ENCODE measurements around the gene NUP42. TPM values are rescaled to one million over a fixed set of nuclear protein-coding genes. Genes with fewer than 3 reads are reported as not detected.

The NUP42 gene
- total RNA-seq, 1 donor from 2014 or later, result 32.4 TPM

DNA sequence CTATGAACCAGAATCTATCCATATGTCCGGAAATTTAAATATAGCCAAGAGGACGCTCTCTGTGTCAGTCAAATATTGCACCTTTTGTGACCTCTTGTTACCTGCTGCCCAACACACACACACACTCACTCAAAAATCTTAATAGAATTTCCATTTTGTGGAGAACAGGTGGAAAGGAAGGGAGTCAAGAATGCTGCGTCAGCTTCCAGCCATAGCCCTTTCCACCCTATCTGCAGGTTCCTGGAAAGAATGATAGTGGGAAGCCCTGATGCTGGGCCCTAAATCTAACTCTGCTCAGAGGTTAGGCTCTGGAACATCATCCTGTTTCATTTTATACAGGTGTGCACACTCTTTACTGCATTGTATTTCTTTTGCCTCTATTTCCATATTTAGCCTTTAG, 55.2 kb downstream of the NUP42 start:
- no peak overlapping the region for H3K4me3 Mint-ChIP-seq (ENCODE audit: unreplicated experiment)
- no peak for DNase-seq (ENCODE audit: low spot score)
- H3K4me1 Mint-ChIP-seq (ENCODE audit: unreplicated experiment), result peaks cover 10% of the 10 kb centered on the region
- no peaks in the 10 kb centered on the region for H3K36me3 Mint-ChIP-seq (ENCODE audit: low read depth, unreplicated experiment)
- peaks cover 2% of the 10 kb centered on the region for H3K27me3 Mint-ChIP-seq (ENCODE audit: unreplicated experiment)
- no peaks in the 10 kb centered on the region for H3K9me3 Mint-ChIP-seq (ENCODE audit: unreplicated experiment)
- H3K27ac Mint-ChIP-seq (ENCODE audit: unreplicated experiment), result no peak overlapping the region
- TF ChIP-seq, protein P1, sequence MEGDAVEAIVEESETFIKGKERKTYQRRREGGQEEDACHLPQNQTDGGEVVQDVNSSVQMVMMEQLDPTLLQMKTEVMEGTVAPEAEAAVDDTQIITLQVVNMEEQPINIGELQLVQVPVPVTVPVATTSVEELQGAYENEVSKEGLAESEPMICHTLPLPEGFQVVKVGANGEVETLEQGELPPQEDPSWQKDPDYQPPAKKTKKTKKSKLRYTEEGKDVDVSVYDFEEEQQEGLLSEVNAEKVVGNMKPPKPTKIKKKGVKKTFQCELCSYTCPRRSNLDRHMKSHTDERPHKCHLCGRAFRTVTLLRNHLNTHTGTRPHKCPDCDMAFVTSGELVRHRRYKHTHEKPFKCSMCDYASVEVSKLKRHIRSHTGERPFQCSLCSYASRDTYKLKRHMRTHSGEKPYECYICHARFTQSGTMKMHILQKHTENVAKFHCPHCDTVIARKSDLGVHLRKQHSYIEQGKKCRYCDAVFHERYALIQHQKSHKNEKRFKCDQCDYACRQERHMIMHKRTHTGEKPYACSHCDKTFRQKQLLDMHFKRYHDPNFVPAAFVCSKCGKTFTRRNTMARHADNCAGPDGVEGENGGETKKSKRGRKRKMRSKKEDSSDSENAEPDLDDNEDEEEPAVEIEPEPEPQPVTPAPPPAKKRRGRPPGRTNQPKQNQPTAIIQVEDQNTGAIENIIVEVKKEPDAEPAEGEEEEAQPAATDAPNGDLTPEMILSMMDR (IDR thresholded peaks at IDR 0.05; ENCODE audit: unreplicated experiment), result no peak

DNA sequence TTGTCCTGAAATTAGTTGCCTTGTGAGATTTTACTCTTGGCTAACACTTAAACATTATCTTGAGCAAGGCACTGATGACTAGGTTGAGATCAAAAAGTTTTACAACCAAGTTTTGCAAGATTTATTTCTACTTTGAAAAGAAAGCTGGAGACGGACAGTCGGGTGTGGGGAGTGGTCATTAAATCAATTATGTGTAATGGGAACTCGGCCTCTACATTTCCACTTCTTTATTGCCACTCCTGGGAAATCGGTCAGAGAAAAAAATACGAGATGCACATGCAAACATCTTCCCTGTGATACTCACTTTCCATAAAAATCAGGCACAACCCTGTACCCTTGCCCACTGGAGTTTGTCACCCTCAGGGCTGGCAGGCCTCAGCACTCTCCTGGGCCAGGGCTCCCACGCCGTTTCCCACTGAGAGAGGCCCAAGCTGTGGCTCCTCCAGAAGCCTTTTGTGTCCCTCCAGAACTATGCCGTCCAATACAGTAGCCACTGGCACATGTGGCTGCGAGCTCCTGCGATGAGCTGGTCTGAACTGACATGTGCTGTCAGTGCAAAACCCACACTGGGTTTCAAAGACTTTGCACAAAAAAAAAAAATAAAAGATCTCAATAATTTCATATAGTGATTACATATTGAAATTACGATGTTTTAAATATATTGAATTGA, 57.3 kb downstream of the NUP42 start:
- Mint-ChIP-seq H3K4me1 (ENCODE audit: unreplicated experiment) (peaks cover 1% of the 10 kb centered on the region), H3K36me3 (ENCODE audit: low read depth, unreplicated experiment) (no peaks in the 10 kb centered on the region), H3K27ac (ENCODE audit: unreplicated experiment) (no peak overlapping the region), H3K4me3 (ENCODE audit: unreplicated experiment) (no peak overlapping the region), H3K27me3 (ENCODE audit: unreplicated experiment) (no peaks in the 10 kb centered on the region), H3K9me3 (ENCODE audit: unreplicated experiment) (no peaks in the 10 kb centered on the region)
- DNase-seq (ENCODE audit: low spot score), result no peak
- TF ChIP-seq, protein P1 (IDR thresholded peaks at IDR 0.05; ENCODE audit: unreplicated experiment), result no peak

DNA sequence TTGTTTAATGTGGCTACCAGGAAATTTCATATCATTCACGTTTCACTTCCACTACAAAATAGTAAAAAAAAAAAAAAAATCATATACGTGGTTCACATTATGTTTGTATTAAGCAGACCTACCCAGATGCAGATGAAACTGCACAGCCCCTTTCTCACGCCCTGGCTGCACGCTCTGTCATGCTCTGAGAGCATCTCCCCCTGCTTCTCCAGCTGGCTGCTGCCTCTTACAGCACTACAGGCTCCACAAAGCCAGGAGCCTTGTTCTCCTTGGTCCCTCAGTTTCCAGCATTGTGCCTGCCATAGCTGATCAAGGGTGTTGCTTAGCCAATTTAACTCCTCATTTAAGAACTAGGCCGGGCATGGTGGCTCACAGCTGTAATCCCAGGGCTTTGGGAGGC, 57.9 kb downstream of the NUP42 start:
- Mint-ChIP-seq H3K27ac (ENCODE audit: unreplicated experiment) (no peak overlapping the region), H3K36me3 (ENCODE audit: low read depth, unreplicated experiment) (no peaks in the 10 kb centered on the region), H3K27me3 (ENCODE audit: unreplicated experiment) (no peaks in the 10 kb centered on the region), H3K4me3 (ENCODE audit: unreplicated experiment) (no peak overlapping the region), H3K4me1 (ENCODE audit: unreplicated experiment) (no peaks in the 10 kb centered on the region), H3K9me3 (ENCODE audit: unreplicated experiment) (no peaks in the 10 kb centered on the region)
- DNase-seq (ENCODE audit: low spot score), result no peak
- TF ChIP-seq, protein P1 (IDR thresholded peaks at IDR 0.05; ENCODE audit: unreplicated experiment), result no peak

DNA sequence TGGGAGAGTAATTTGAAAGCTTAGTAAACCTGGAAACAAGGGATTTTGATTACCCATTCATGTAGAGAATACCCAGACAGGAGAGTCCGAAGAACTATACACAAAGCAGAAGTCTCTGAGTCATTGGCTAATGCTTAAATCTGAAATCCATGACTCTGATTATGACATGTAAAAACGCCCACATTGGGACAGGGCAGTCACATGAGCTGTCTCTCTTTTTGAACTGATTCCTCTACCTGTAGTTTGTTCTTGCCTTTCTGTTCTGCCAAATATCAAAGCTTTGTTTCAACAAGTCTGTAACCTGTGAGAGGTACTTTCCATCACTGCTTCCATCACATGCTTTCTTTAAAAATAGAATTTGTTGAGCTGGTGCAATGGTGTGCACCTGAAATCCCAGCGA, 60.5 kb downstream of the NUP42 start:
- TF ChIP-seq, protein P1 (IDR thresholded peaks at IDR 0.05; ENCODE audit: unreplicated experiment), result no peak
- Mint-ChIP-seq H3K36me3 (ENCODE audit: low read depth, unreplicated experiment) (no peaks in the 10 kb centered on the region), H3K4me3 (ENCODE audit: unreplicated experiment) (no peak overlapping the region), H3K9me3 (ENCODE audit: unreplicated experiment) (no peaks in the 10 kb centered on the region), H3K27ac (ENCODE audit: unreplicated experiment) (no peak overlapping the region), H3K27me3 (ENCODE audit: unreplicated experiment) (no peaks in the 10 kb centered on the region), H3K4me1 (ENCODE audit: unreplicated experiment) (peaks cover 3% of the 10 kb centered on the region)
- DNase-seq (ENCODE audit: low spot score), result no peak

DNA sequence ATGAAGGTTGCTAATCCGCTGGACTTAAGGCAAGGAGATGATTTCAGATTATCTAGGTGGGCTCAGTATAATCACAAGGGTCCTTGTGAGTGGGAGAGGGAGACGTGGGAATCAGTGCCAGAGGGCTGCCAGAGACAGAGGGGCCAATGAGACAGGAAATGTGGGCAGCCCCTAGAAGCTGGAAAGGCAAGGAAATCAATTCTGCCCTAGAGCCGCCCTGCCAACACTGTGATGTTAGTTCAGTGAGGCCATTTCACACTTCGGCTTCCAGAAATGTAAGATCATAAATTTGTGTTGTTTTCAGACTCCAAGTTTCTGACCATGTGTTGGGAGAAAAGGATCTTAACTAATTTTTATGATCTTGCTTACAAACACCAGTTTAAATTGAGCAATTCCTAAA, 61.1 kb downstream of the NUP42 start:
- Mint-ChIP-seq H3K4me1 (ENCODE audit: unreplicated experiment) (peaks cover 3% of the 10 kb centered on the region), H3K27me3 (ENCODE audit: unreplicated experiment) (no peaks in the 10 kb centered on the region), H3K27ac (ENCODE audit: unreplicated experiment) (no peak overlapping the region), H3K36me3 (ENCODE audit: low read depth, unreplicated experiment) (no peaks in the 10 kb centered on the region), H3K4me3 (ENCODE audit: unreplicated experiment) (no peak overlapping the region), H3K9me3 (ENCODE audit: unreplicated experiment) (no peaks in the 10 kb centered on the region)
- TF ChIP-seq, protein P1 (IDR thresholded peaks at IDR 0.05; ENCODE audit: unreplicated experiment), result no peak
- no peak for DNase-seq (ENCODE audit: low spot score)

Data from endothelial cell (in vitro differentiated cells).